A673 (cell line): ENCODE measurements around the gene CATSPERE. TPM values are rescaled to one million over a fixed set of nuclear protein-coding genes. Genes with fewer than 3 reads are reported as not detected.
"Not testable (repeated sequence)": the region's sequence is repeated elsewhere in the genome, so short reads cannot be mapped to it uniquely, and the experiment has no call there.

Source experiments
- BruUV-seq: library from RNA; stranded (reverse); fragments of 400-500 nt; replicated peaks from 2 replicates; lab custom pipeline; 2021; lab: Mats Ljungman, UMichigan
- CTCF ChIA-PET: fragments of 300-600 bp; sonication (Branson Sonifier 250); formaldehyde crosslinking; loops from one replicate; lab custom pipeline; 2022; ENCODE audit warnings: antibody characterized with exemption; lab: Charles Lee
- POLR2A ChIA-PET: fragments of 300-600 bp; sonication (Branson Sonifier 250); formaldehyde crosslinking; loops from one replicate; lab custom pipeline; 2022; ENCODE audit warnings: antibody characterized with exemption; ENCODE audit not compliant: low non-redundant PET; lab: Charles Lee
- DNase-seq: peaks from one replicate; pipeline ENCODE4 v3.0.0-alpha.2; 2015; ENCODE audit warnings: low spot score
- H3K27ac ChIP-seq: fragments of 200-600 bp; sonication (generic); 2 replicates; pipeline ENCODE4 v1.5.1; 2016; ENCODE audit warnings: mixed run types, low read depth, mild to moderate bottlenecking, mixed read lengths, antibody characterized with exemption, low read length; ENCODE audit not compliant: poor library complexity, severe bottlenecking
- H3K27me3 ChIP-seq: fragments of 200-600 bp; sonication (generic); replicated peaks from 2 replicates; pipeline ENCODE4 v1.6.1; 2017; ENCODE audit warnings: mixed run types, low read depth, mild to moderate bottlenecking, mixed read lengths, antibody characterized with exemption, low read length; ENCODE audit not compliant: insufficient read depth, poor library complexity
- H3K36me3 ChIP-seq: fragments of 200-600 bp; sonication (generic); 2 replicates; pipeline ENCODE4 v1.6.1; 2016; ENCODE audit warnings: mixed run types, mild to moderate bottlenecking, mixed read lengths, antibody characterized with exemption, low read length; ENCODE audit not compliant: insufficient read depth, poor library complexity, severe bottlenecking
- H3K4me1 ChIP-seq: fragments of 200-600 bp; sonication (generic); 2 replicates; pipeline ENCODE4 v1.6.1; 2017; ENCODE audit warnings: mixed run types, mild to moderate bottlenecking, mixed read lengths, antibody characterized with exemption, low read length; ENCODE audit not compliant: insufficient read depth, poor library complexity, severe bottlenecking
- H3K4me3 ChIP-seq: fragments of 200-600 bp; sonication (generic); 2 replicates; pipeline ENCODE4 v1.5.1; 2016; ENCODE audit warnings: low read depth, mixed run types, mild to moderate bottlenecking, mixed read lengths, low read length; ENCODE audit not compliant: poor library complexity, severe bottlenecking
- H3K9me3 ChIP-seq: fragments of 200-600 bp; sonication (generic); 2 replicates; pipeline ENCODE4 v1.6.1; 2016; ENCODE audit warnings: mixed run types, low read depth, mild to moderate bottlenecking, mixed read lengths, antibody characterized with exemption, low read length; ENCODE audit not compliant: poor library complexity, severe bottlenecking
- EZH2 ChIP-seq: fragments of 200-600 bp; sonication (generic); IDR thresholded peaks from 2 replicates; pipeline ENCODE4 v1.6.1; 2017; ENCODE audit warnings: borderline replicate concordance, low read depth, mild to moderate bottlenecking, mixed read lengths, antibody characterized with exemption, low read length; ENCODE audit not compliant: poor library complexity, severe bottlenecking
- intact Hi-C: fragments of 100-400 bp; cut with micrococcal nuclease; formaldehyde crosslinking; loops from one replicate; pipeline ENCODE4 v1.10.0; 2022; ENCODE audit not compliant: unreplicated experiment
- total RNA-seq: library from RNA; stranded (reverse); gene quantifications from 2 replicates; pipeline ENCODE4 v1.2.3, GENCODE V29; 2021
- TF ChIP-seq, protein P1 (sequence below): fragments of 300-800, 200-600 bp; sonication (generic); conservative IDR thresholded peaks from 2 replicates; pipeline ENCODE4 v1.5.1; 2017; ENCODE audit warnings: low read depth, mild to moderate bottlenecking, antibody characterized with exemption, low read length, moderate library complexity, mixed read lengths

Gene CATSPERE
- total RNA-seq, 1 experiment from 2014 or later, result 0.45 TPM

DNA sequence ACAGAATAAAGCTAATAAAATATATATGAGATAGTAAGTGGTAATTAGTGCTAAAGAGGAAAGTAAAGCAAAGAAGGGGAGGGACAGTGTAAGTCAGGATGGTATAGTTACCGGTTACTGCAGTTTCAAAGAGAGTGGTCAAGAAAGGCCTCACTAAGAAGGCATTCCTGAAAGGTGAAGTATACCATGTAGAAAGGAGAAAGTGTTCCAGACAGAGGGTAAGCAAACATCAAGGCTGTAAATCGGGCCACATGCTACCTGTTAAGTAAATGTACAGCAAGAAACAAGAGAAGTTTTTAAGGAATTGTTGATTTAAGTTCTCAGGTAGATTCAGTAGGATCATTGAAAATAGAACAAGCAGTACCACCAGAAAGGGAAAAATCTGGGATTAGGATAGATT is 201.5 kb downstream of the CATSPERE start:
- CTCF ChIA-PET, result no interaction called here
- H3K27me3 ChIP-seq, result no peaks in the 10 kb centered on the region

GRCh38 chr1:244664353-244664752 is 203.3 kb downstream of the CATSPERE start:
- Histone ChIP-seq H3K27ac (no peak overlapping the region), H3K4me3 (no peak overlapping the region), H3K4me1 (peaks cover 9% of the 10 kb centered on the region), H3K36me3 (peaks cover 2% of the 10 kb centered on the region), H3K9me3 (no peaks in the 10 kb centered on the region), H3K27me3 (no peaks in the 10 kb centered on the region)
- POLR2A ChIA-PET, result interaction anchor here (0.7 kb wide), 1 partner anchor 378 kb away, joined by 9 read pairs; no protein-coding TSS in a partner anchor
- no TSS peak for BruUV-seq
- no peak for DNase-seq
- intact Hi-C loops, result no loop called here
- TF ChIP-seq EZH2, result no peak
- TF ChIP-seq, protein P1, sequence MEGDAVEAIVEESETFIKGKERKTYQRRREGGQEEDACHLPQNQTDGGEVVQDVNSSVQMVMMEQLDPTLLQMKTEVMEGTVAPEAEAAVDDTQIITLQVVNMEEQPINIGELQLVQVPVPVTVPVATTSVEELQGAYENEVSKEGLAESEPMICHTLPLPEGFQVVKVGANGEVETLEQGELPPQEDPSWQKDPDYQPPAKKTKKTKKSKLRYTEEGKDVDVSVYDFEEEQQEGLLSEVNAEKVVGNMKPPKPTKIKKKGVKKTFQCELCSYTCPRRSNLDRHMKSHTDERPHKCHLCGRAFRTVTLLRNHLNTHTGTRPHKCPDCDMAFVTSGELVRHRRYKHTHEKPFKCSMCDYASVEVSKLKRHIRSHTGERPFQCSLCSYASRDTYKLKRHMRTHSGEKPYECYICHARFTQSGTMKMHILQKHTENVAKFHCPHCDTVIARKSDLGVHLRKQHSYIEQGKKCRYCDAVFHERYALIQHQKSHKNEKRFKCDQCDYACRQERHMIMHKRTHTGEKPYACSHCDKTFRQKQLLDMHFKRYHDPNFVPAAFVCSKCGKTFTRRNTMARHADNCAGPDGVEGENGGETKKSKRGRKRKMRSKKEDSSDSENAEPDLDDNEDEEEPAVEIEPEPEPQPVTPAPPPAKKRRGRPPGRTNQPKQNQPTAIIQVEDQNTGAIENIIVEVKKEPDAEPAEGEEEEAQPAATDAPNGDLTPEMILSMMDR, result no peak
- CTCF ChIA-PET, result no interaction called here

More for the DNA sequence above, 201.5 kb downstream of the CATSPERE start:
- no peak overlapping the region for H3K27ac ChIP-seq
- no TSS peak for BruUV-seq
- H3K4me1 ChIP-seq, result peaks cover 9% of the 10 kb centered on the region
- no peaks in the 10 kb centered on the region for H3K9me3 ChIP-seq
- intact Hi-C loops, result no loop called here
- H3K36me3 ChIP-seq, result peaks cover 6% of the 10 kb centered on the region
- no peak for DNase-seq
- no peak overlapping the region for H3K4me3 ChIP-seq
- TF ChIP-seq EZH2, result no peak
- TF ChIP-seq, protein P1, result no peak
- POLR2A ChIA-PET, result no interaction called here

- no TSS peak for BruUV-seq
- ChIA-PET POLR2A (no interaction called here), CTCF (interaction anchor here (0.7 kb wide), 1 partner anchor 132 kb away, joined by 6 read pairs; no protein-coding TSS in a partner anchor)
- no peaks in the 10 kb centered on the region for H3K36me3 ChIP-seq
- H3K27me3 ChIP-seq, result no peaks in the 10 kb centered on the region
- DNase-seq, result peak; percentile 48
- no peaks in the 10 kb centered on the region for H3K9me3 ChIP-seq
- TF ChIP-seq, protein P1, result no peak
- TF ChIP-seq EZH2, result no peak
- intact Hi-C loops, result no loop called here
- H3K4me3 ChIP-seq, result no peak overlapping the region
- peaks cover 9% of the 10 kb centered on the region for H3K4me1 ChIP-seq
- H3K27ac ChIP-seq, result peak overlapping the region; percentile 13
Observed at GRCh38 chr1:244665771-244666217, 204.7 kb downstream of the CATSPERE start.

DNA sequence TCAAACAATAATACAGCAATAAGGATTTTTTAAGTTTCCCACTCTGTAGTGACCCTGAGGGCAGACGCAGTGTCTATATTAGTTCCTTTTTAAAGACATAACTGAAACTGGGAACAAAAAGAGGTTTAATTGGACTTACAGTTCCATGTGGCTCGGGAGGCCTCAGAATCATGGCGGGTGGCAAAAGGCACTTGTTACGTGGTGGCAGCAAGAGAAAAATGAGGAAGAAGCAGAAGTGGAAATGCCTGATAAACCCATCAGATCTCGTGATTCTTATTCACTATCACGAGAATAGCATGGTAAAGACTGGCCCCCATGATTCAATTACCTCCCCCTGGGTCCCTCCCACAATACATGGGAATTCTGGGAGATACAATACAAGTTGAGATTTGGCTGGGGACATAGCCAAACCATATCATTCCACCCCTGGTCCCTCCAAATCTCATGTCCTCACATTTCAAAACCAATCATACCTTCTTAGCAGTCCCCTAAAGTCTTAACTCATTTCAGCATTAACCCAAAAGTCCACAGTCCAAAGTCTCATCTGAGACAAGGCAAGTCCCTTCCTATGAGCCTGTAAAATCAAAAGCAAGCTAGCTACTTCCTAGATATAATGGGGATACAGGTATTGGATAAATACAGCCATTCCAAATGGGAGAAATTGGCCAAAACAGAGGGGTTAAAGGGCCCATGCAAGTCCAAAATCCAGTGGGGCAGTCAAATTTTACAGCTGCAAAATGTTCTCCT is 205.8 kb downstream of the CATSPERE start:
- POLR2A ChIA-PET, BruUV-seq, H3K4me1 ChIP-seq, H3K27ac ChIP-seq, H3K27me3 ChIP-seq, DNase-seq, H3K36me3 ChIP-seq, H3K9me3 ChIP-seq, intact Hi-C loops, CTCF ChIA-PET, H3K4me3 ChIP-seq: not testable (repeated sequence)
